ENCODE measurements around the gene S100A6.

S100A6 gene

GRCh38 chr1:153537376-153537730 is 1.6 kb upstream of the S100A6 start:
- no peak for DNase-seq (ENCODE audit: low spot score)
- CTCF ChIA-PET: interaction anchor here (0.7 kb wide), 2 partner anchors 71 to 146 kb away, joined by 3 to 4 read pairs; partner anchors contain the start of gene S100A8
- TF ChIP-seq, protein P1, sequence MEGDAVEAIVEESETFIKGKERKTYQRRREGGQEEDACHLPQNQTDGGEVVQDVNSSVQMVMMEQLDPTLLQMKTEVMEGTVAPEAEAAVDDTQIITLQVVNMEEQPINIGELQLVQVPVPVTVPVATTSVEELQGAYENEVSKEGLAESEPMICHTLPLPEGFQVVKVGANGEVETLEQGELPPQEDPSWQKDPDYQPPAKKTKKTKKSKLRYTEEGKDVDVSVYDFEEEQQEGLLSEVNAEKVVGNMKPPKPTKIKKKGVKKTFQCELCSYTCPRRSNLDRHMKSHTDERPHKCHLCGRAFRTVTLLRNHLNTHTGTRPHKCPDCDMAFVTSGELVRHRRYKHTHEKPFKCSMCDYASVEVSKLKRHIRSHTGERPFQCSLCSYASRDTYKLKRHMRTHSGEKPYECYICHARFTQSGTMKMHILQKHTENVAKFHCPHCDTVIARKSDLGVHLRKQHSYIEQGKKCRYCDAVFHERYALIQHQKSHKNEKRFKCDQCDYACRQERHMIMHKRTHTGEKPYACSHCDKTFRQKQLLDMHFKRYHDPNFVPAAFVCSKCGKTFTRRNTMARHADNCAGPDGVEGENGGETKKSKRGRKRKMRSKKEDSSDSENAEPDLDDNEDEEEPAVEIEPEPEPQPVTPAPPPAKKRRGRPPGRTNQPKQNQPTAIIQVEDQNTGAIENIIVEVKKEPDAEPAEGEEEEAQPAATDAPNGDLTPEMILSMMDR (conservative IDR thresholded peaks at IDR 0.05; ENCODE audit: low read depth): no peak
- POLR2A ChIA-PET (ENCODE audit: low non-redundant PET): interaction anchor here (0.7 to 0.9 kb wide), 2 partner anchors 16 to 29 kb away, joined by 3 read pairs; no protein-coding TSS in a partner anchor
- H3K27ac ChIP-seq: peak overlapping the region; percentile 99

DNA sequence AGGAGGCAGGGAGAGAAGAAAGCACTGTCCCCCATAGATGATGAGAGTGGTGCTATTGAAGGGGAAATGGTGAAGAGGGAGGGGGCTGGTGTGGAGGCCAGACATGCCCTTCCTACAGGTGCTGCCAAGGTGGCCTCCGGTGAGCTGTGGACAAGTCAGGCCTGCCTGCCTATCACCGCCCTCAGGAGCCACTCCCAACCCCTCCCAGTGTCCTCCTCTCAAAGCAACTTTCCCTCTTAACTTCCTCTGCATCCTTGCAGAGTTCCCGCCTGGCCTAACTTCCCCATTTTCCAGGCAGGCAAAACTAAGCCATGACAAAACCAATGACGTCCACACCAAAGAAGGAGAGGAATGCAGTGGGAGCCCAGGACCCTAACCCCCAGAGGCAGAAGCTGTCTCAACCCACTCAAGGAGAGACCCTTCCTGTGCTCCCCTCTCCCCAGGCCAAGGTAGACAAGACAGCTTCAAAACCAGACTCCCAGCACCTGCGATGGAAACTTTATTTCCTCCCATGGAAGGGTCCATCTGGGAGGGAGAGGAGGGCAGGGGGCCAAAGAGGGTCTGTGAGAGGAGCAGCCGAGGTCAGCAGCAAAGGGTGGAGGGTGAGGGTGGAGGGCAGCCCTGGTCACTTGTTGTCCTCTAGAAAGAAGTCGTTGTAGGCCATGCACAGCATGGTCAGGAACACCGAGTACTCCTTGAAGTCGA is 1.0 kb upstream of the S100A6 start:
- H3K27ac ChIP-seq: peak overlapping the region; percentile 99
- TF ChIP-seq, protein P1 (conservative IDR thresholded peaks at IDR 0.05; ENCODE audit: low read depth): no peak
- no peak for DNase-seq (ENCODE audit: low spot score)
- ChIA-PET CTCF (interaction anchor here (0.7 kb wide), 2 partner anchors 72 to 146 kb away, joined by 3 to 4 read pairs; partner anchors contain the start of gene S100A8), POLR2A (ENCODE audit: low non-redundant PET) (interaction anchor here (0.9 to 2.4 kb wide), 4 partner anchors 23 to 29 kb away, joined by 3 to 21 read pairs (median 6); no protein-coding TSS in a partner anchor)

DNA sequence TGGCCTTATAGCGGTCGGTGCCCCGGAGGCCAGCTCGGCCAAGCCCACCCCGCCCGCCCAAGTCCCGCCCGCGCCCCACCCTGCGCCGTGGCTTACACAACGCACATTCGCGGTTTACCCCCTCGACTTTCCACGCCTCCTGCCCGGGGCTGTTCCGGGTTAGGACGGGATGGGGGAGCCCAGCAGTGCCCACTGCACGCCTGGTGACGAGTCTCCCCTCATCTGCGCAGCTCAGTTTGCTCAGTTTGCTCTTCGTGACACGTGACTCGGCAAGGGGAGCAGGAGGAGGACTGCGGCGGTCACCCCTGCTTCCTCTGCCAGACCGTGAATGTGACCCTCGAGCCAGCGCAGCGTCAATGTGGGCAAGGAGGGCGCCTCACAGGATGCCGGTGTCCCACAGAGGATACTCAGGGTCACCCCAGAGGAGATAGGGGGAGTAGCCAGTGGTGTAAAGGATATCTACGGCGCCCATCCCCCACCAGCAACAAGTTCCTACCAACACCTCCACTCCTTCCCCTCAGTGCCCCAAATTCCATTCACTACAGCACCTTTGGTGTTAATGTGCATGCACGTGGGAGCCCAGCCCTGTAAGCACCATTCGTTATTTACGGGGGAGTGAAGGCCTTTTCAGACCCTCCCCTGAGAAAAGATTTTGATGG is 350 bp upstream of the S100A6 start:
- peak overlapping the region; percentile 99 for H3K27ac ChIP-seq
- ChIA-PET CTCF (interaction anchor here (5.3 kb wide), 1 partner anchor 33 kb away, joined by 32 read pairs; no protein-coding TSS in a partner anchor), POLR2A (ENCODE audit: low non-redundant PET) (interaction anchor here (0.8 to 2.4 kb wide), 7 partner anchors 10 to 32 kb away, joined by 3 to 21 read pairs (median 8); partner anchors contain the start of gene S100A2)
- peak; percentile 75 for DNase-seq (ENCODE audit: low spot score)
- TF ChIP-seq, protein P1 (conservative IDR thresholded peaks at IDR 0.05; ENCODE audit: low read depth): no peak

DNA sequence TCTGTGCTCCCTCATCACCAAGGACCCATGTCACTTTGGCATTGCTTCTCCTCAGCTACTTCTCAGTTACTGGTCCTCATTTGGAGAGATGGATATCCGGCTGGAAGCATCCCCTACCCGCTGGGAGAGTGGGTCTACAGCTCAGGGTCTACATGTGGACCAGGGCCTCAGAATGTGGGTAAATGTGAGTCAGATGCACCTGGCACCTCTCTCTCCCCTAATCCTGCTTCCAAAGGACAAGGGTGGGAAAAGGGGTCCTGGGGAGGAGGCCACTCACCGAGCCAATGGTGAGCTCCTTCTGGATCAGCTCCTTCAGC is 908 bp downstream of the S100A6 start:
- CTCF ChIA-PET: interaction anchor here (5.3 kb wide), 1 partner anchor 34 kb away, joined by 32 read pairs; no protein-coding TSS in a partner anchor
- DNase-seq (ENCODE audit: low spot score): no peak
- TF ChIP-seq, protein P1 (conservative IDR thresholded peaks at IDR 0.05; ENCODE audit: low read depth): no peak
- H3K27ac ChIP-seq: peak overlapping the region; percentile 99
- POLR2A ChIA-PET (ENCODE audit: low non-redundant PET): interaction anchor here (0.6 to 2.4 kb wide), 7 partner anchors 9 to 33 kb away, joined by 3 to 21 read pairs (median 8); partner anchors contain the start of genes S100A2 and S100A4

DNA sequence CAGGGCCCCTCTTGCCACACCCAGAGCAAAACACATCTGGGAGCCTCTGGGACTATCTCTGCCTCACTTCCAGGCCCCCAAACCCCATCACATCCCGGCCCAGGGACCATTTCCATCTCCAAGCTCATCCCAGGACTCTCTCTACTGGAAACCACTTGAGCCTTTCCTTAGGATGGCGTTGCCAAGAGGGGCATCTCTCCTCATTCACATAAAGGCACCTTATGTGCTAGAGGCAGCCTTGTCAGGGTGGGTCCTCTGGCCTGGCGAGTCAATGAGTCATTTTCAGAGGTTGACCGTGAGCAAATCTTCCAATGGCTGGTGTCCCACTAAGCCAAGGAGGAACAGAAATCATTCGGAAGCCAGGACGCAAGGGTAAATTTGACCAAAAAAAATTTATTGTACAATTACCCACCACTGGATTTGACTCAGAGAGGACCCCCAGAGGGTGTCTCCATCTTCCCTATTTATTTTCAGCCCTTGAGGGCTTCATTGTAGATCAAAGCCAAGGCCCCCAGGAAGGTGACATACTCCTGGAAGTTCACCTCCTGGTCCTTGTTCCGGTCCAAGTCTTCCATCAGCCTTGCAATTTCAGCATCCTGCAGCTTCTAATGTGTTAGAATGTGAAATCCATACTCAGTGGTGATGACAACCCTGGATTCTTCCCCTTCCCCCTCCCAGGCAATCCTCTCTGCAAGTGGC is 1.4 kb downstream of the S100A6 start:
- H3K27ac ChIP-seq: peak overlapping the region; percentile 99
- DNase-seq (ENCODE audit: low spot score): peak; percentile 20
- POLR2A ChIA-PET (ENCODE audit: low non-redundant PET): interaction anchor here (0.6 to 2.4 kb wide), 8 partner anchors 9 to 34 kb away, joined by 3 to 21 read pairs (median 7); partner anchors contain the start of genes S100A2 and S100A4
- CTCF ChIA-PET: interaction anchor here (1.3 to 5.3 kb wide), 3 partner anchors 17 to 181 kb away, joined by 3 to 32 read pairs (median 6); no protein-coding TSS in a partner anchor
- TF ChIP-seq, protein P1 (conservative IDR thresholded peaks at IDR 0.05; ENCODE audit: low read depth): no peak
